ENCODE results near the gene EFNB2.

Gene EFNB2

DNA sequence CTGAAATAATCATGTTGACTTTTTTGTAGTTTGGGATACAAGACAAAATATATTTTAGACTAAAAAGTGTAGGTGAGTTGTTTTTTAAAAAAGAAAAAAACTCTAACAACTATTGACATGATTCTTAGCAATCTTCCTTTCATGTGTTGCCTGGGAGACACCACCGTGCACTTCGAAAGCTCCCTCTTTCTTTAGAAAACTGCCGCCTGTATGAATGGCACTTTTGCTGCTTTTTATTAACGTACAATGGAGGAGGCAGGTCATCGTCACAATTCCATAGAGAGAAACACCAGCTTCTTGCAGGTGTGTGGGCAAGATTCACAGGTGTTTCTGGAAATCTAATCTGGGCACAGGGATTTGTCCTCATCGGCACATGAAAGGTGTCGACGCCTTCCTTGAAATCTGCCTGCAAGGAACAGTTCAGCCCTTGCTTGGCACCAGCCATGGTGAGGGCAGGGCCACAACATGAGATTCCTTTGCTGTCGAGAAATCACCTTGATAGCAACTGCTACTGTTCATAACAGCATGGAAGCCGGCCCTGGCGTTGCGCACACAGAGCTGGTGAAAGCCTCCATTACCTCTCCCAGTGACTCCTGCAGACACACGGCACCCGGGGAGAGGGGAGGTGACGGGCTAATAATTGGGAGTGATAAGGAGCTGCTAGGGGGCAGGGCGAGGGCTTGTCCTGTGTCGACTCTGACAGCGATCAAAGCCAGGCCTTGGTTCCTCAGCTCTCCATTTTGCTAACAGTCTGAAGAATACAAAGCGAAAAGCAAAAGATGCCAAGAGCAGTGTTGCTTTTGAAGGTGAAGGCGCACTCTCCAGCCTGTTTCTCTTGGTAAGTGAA, 66.5 kb downstream of the EFNB2 start:
- no peaks in the 10 kb centered on the region for H3K36me3 ChIP-seq (ENCODE audit: control insufficient read depth, low read length)
- no peak overlapping the region for H3K4me3 ChIP-seq (ENCODE audit: low read length)
- H3K79me2 ChIP-seq (ENCODE audit: control insufficient read depth, low read length) = no peaks in the 10 kb centered on the region
- no peak overlapping the region for H3K4me2 ChIP-seq (ENCODE audit: low read length)
- TF ChIP-seq, protein P1, sequence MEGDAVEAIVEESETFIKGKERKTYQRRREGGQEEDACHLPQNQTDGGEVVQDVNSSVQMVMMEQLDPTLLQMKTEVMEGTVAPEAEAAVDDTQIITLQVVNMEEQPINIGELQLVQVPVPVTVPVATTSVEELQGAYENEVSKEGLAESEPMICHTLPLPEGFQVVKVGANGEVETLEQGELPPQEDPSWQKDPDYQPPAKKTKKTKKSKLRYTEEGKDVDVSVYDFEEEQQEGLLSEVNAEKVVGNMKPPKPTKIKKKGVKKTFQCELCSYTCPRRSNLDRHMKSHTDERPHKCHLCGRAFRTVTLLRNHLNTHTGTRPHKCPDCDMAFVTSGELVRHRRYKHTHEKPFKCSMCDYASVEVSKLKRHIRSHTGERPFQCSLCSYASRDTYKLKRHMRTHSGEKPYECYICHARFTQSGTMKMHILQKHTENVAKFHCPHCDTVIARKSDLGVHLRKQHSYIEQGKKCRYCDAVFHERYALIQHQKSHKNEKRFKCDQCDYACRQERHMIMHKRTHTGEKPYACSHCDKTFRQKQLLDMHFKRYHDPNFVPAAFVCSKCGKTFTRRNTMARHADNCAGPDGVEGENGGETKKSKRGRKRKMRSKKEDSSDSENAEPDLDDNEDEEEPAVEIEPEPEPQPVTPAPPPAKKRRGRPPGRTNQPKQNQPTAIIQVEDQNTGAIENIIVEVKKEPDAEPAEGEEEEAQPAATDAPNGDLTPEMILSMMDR (IDR thresholded peaks at IDR 0.05; ENCODE audit: low read depth, low read length, poor library complexity, severe bottlenecking) = no peak
- no peak for TF ChIP-seq EZH2phosphoT487 (IDR thresholded peaks at IDR 0.05; ENCODE audit: borderline replicate concordance, low read length)
- H3K27me3 ChIP-seq (ENCODE audit: control insufficient read depth, low read length) = peaks cover 14% of the 10 kb centered on the region
- H3K4me1 ChIP-seq (ENCODE audit: control insufficient read depth, low read length) = peaks cover 13% of the 10 kb centered on the region
- 0 out of 2 replicates have a peak, but pooled peaks cover 2% of the 10 kb centered on the region for H3F3A ChIP-seq (ENCODE audit: control insufficient read depth, insufficient read depth)
- H4K20me1 ChIP-seq (ENCODE audit: control insufficient read depth, insufficient read depth, low read depth, low read length) = no peaks in the 10 kb centered on the region
- H3K9me2 ChIP-seq (replicated peaks; ENCODE audit: control insufficient read depth, low read length) = no peaks in the 10 kb centered on the region
- no peak overlapping the region for H3K27ac ChIP-seq (ENCODE audit: low read depth, low read length)
- no peaks in the 10 kb centered on the region for H3K9me3 ChIP-seq (ENCODE audit: control insufficient read depth, insufficient read depth, low read length)

DNA sequence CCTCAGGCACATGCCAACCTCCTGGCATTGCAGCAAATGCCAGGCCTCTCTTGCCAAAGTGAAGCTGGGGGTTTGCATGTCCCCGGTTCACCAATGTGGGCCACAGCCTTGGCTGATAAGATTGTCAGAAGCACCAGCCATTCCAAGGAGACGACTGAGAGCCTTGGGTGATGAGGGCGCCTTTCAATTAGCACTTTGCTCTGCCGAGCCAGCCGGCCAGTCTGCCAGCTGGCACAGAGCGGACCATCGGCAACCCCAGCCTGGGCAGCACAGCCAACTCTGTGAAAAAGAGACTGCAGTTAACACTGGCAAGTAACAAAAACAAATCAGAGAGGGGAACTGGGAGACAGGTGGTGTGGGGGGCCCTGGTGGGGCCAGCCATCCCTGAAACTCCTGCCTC, 67.3 kb downstream of the EFNB2 start:
- Histone ChIP-seq H4K20me1 (ENCODE audit: control insufficient read depth, insufficient read depth, low read depth, low read length) (no peaks in the 10 kb centered on the region), H3K27ac (ENCODE audit: low read depth, low read length) (no peak overlapping the region), H3K4me2 (ENCODE audit: low read length) (no peak overlapping the region), H3K4me3 (ENCODE audit: low read length) (no peak overlapping the region), H3K4me1 (ENCODE audit: control insufficient read depth, low read length) (peaks cover 13% of the 10 kb centered on the region), H3K27me3 (ENCODE audit: control insufficient read depth, low read length) (peaks cover 14% of the 10 kb centered on the region), H3F3A (ENCODE audit: control insufficient read depth, insufficient read depth) (0 out of 2 replicates have a peak, but pooled peaks cover 2% of the 10 kb centered on the region), H3K79me2 (ENCODE audit: control insufficient read depth, low read length) (no peaks in the 10 kb centered on the region), H3K9me3 (ENCODE audit: control insufficient read depth, insufficient read depth, low read length) (no peaks in the 10 kb centered on the region), H3K36me3 (ENCODE audit: control insufficient read depth, low read length) (no peaks in the 10 kb centered on the region), H3K9me2 (replicated peaks; ENCODE audit: control insufficient read depth, low read length) (no peaks in the 10 kb centered on the region)
- TF ChIP-seq, protein P1 (IDR thresholded peaks at IDR 0.05; ENCODE audit: low read depth, low read length, poor library complexity, severe bottlenecking) = no peak
- no peak for TF ChIP-seq EZH2phosphoT487 (IDR thresholded peaks at IDR 0.05; ENCODE audit: borderline replicate concordance, low read length)

DNA sequence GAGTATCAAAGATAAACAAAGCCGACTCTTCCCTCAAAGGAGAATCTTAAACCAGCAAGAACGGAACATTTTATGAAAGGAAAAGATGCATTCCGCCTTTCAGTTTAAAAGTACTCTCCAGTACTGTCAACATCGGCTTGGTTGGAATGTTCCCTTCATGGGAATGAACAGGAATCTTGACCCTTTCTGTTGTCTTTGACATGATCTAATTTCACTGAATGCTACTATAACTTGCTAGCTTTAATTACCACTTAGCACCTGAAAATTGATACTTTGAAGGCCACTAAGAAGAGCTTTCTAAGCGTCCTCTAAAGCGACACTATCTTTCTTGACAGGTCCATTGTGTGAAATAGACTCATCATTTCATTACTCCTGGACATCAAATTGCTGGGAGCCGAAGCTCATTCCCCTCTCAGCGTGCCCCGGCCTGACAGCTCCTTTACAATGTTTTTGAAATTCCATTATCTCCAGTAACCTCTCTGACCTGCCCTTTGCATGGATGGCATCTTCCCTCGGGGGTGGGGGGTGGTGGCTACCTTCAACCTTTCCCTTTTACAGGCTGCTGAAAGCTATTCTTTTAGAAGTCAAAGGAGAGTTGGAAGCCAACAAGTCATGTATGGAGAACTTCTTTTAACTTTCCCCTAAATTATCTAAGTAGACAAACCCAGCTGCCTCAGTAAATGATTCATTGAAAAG, 67.9 kb downstream of the EFNB2 start:
- TF ChIP-seq, protein P1 (IDR thresholded peaks at IDR 0.05; ENCODE audit: low read depth, low read length, poor library complexity, severe bottlenecking) = no peak
- Histone ChIP-seq H3K36me3 (ENCODE audit: control insufficient read depth, low read length) (no peaks in the 10 kb centered on the region), H3K27me3 (ENCODE audit: control insufficient read depth, low read length) (peaks cover 10% of the 10 kb centered on the region), H3F3A (ENCODE audit: control insufficient read depth, insufficient read depth) (0 out of 2 replicates have a peak, but pooled peaks cover 2% of the 10 kb centered on the region), H3K9me2 (replicated peaks; ENCODE audit: control insufficient read depth, low read length) (no peaks in the 10 kb centered on the region), H3K79me2 (ENCODE audit: control insufficient read depth, low read length) (no peaks in the 10 kb centered on the region), H3K27ac (ENCODE audit: low read depth, low read length) (no peak overlapping the region), H3K9me3 (ENCODE audit: control insufficient read depth, insufficient read depth, low read length) (no peaks in the 10 kb centered on the region), H4K20me1 (ENCODE audit: control insufficient read depth, insufficient read depth, low read depth, low read length) (no peaks in the 10 kb centered on the region), H3K4me3 (ENCODE audit: low read length) (no peak overlapping the region), H3K4me1 (ENCODE audit: control insufficient read depth, low read length) (peaks cover 13% of the 10 kb centered on the region), H3K4me2 (ENCODE audit: low read length) (no peak overlapping the region)
